Pulmonary artery endothelial cell (primary cell): ENCODE data around the gene RHBG. TPM values are rescaled to one million over a fixed set of nuclear protein-coding genes. Genes with fewer than 3 reads are reported as not detected.
"Not testable (repeated sequence)": the region's sequence is repeated elsewhere in the genome, so short reads cannot be mapped to it uniquely, and the experiment has no call there.

Source experiments
- DNase-seq: peaks from one replicate; pipeline ENCODE4 v3.0.0-alpha.2; 2011; ENCODE audit warnings: low read depth, low spot score
- total RNA-seq: library from RNA; depleted of rRNA; stranded (reverse); fragments of >200 nt; gene quantifications from 2 replicates; pipeline ENCODE4 v1.2.3, GENCODE V29; 2014

RHBG gene, protein sequence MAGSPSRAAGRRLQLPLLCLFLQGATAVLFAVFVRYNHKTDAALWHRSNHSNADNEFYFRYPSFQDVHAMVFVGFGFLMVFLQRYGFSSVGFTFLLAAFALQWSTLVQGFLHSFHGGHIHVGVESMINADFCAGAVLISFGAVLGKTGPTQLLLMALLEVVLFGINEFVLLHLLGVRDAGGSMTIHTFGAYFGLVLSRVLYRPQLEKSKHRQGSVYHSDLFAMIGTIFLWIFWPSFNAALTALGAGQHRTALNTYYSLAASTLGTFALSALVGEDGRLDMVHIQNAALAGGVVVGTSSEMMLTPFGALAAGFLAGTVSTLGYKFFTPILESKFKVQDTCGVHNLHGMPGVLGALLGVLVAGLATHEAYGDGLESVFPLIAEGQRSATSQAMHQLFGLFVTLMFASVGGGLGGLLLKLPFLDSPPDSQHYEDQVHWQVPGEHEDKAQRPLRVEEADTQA
- total RNA-seq, result not detected in 2 replicates

DNA sequence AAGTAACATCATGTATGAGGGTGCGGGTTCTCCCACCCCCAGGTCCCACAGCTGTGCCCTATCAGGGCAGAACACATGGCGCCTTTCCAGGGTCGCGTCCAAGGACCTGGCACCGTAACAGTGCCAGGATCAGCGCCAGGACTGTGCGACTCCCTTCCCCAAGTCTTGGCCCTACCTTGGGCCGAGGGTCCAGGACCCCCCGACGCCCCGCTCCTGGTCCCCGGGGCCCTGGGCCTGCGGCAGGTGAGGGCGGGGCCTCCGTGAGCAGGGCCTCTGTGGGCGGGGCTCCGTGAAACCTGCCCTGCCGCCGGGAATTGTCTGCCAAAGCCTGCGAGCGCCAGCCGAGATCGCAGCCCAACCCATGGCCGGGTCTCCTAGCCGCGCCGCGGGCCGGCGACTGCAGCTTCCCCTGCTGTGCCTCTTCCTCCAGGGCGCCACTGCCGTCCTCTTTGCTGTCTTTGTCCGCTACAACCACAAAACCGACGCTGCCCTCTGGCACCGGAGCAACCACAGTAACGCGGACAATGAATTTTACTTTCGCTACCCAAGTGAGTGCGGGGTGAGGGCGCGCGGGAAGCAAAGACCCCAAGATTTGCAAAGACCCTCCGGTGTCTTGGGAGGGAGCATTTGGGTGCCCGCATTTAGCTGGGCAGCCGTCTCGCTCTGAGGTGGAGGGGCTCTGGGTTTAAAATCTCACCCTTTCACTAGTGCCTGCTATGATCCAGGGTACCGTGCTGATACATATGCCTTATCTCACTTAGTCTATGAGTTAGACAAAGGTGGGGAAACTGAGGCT is at the start of gene RHBG:
Gene RHBG, plus strand, starts transcription at position 323 of the 796 bp plus-strand sequence. Its CDS starts 39 bp downstream, at position 362.
- no peak for DNase-seq

DNA sequence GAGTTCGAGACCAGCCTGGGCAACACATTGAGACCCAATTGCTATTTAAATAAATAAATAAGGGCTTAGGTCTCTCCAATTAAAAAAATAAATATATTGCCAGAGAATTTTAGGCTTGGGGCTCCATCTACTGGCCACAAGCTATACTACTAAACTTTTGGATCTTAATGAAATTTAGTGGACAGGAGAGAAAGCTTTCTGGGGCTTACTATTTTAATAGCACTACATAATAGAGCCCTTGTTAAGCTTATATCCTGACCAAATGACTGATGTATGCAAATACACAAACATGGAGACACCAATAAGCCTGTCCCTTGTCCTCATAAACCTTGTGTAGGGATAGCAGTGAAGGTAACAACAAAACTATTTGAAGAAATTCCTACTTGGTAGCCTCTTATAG is 49.3 kb upstream of the RHBG start:
- no peak for DNase-seq

DNA sequence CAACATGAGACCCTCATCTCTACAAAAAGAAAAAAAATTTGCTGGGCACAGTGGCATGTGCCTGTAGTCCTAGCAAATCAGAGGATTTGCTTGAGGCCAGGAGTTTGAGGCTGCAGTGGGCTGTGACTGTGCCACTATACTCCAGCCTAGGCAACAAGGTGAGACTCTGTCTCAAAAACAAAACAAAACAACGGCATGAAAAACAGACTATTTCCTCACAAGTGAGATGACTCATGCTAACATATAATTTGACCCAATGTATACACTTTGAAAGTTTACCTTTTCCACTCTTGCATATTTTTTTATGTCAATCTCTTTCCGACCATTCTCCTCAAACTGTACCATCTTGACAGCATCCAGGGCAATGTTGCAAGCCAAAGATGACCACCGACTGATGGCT is 48.5 kb upstream of the RHBG start:
- no peak for DNase-seq

DNA sequence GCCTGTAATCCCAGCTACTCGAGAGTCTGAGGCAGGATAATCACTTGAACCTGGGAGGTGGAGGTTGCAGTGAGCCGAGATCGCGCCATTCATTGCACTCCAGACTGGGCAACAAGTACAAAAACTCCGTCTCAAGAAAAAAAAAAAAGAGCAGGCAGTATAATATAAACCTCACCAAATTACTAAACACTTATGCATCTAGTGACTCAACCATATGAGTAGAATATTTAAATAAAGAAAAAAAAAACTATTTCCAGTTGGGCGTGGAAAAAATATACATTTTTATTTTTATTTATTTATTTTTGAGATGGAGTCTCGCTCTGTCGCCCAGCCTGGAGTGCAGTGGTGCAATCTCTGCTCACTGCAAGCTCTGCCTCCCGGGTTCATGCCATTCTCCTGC is 45.8 kb upstream of the RHBG start:
- DNase-seq, result not testable (repeated sequence)

DNA sequence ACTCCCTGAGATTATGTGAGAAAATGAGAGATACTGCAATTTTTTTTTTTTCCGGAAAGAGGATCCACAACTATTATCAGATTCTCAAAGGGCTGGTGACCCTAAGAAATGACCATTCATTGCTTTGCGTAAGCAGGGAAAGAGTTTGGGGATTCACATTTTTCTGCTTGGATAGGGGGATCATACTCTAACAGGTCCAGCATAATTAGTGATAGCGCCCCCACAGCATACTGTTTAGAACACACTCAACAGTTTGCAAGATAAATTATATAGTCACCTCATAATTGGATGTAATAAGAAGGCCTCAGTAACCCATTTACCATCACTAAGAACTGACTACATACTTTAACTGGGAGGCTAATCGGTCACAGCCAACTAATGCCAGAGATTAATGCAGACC is 32.8 kb upstream of the RHBG start:
- DNase-seq, result no peak

DNA sequence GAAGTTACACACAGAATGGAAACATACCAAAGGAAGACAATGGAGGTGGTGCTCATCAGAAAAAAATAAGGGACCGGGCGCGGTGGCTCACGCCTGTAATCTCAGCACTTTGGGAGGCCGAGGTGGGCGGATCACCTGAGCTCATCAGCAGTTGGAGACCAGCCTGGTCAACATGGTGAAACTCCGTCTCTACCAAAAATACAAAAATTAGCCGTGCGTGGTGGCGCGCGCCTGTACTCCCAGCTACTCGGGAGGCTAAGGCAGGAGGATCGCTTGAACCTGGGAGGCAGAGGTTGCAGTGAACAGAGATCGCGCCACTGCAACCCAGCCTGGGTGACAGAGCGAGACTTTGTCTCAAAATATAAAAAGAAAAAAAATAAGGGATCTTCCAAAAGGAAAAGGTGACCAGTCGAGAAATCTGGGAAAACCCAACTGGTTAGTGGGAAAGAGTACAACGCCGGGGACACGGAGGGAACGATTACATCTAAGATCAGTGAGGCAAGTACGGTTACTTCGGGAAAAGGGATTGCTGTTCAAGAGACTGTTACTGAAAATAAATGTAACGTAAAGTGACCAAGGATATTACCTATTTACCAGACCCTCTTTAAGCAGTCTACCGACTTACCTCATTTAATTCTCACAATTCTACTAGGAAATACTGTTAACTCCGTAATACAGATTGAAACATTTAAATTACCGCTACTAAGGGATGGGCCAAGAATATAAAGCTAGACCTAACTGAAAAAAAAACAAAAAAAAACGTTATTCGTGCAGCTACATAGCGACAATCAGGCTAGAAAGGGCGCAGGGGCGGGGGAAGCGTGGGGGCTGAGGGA is 31.7 kb upstream of the RHBG start:
- DNase-seq, result no peak

DNA sequence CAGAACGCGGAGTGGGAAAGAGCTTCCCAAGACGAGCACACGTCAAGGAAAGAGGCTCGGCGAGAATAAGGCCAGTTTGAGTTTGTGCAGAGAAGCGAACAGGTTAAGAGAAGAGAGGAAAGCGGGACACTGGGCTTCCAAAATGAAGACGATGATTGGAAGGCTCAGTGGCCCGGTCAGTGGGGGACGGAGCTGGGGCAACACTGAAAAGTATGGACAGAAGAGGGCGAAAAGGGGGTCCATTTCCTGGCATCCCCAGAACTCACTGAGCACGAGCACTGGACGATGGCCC is 31.2 kb upstream of the RHBG start:
- DNase-seq, result no peak

DNA sequence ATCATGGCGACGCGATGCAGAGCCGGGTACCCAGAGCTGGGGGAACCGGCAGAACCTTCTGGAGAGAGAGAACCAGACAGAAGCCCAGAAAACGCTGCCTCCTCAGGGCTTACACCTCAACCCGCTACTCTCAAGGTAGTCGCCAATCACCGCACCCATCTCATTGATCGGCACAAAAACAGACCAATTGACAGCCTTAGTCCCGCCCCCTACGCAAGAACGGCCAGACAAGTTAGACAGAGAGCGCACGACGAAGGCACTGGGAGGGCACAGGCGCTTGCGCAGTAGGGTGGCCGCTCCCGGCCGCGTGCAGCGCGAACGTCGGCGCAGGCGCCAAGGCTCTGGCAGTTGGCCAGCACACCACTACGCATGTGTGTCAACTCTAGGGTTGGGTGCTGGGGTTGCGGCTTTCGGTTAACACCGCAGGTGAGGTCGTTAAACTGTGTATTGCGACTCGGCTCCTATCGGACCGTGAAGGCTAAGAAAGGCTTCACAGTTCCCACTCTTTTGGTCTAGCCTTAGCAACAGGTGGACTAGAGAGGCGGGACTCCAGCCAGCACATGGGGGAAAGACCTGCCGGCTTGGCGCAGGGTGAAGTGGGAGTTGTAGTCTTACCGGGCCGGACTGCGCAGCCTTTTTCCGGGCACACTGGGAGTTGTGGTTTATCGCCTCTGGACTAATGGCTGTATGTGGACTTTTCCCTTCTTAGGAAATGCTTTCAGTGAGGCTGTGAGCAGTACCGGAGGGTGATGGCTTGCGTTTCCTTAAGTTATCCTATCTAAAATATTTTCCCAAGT is 30.6 kb upstream of the RHBG start, which contains the start of the genes CCT3 and TSACC:
Gene CCT3, minus strand, starts transcription at position 113 of the 797 bp plus-strand sequence. Its CDS starts 108 bp downstream, at position 5.
Gene TSACC, plus strand, starts transcription at position 347 of the 797 bp plus-strand sequence. CDS start 1,232 bp downstream, outside the sequence.
- DNase-seq, result peak; percentile 99

DNA sequence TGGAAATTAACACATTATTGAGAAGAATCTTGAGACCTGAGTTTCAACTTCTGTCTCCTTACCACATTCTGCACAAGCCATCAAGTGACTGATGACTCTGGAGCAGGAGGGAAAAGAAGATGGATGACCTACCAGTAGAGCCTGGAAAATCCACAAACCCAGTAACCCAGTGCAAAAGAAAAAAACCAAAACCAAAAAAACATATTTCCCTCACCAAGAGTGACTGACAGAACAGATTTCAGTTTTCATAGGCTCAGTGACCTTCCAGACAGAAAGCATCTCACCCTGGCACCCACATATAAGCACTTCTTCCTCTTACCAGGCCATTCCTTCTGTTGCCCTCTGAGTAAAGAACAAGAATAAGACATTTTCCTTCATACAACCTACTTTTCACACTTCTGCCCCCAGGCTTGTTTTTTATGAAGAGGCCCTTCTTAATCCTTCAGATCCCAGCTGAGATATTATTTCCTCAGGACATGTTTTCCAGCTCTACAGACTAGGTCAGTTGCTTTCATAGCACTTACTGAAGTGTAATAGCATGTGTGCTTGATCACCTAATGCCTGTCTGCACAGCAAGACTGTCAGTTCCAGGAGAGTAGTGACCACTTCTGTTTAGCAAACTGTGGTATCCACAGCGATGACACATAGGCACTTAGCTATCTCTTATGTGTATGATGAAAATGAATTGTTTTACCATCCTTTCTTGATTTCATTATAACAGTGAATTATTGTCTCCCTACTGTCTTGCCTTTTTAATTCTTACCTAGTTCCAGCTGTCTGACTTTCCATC is 26.6 kb upstream of the RHBG start:
- DNase-seq, result no peak

DNA sequence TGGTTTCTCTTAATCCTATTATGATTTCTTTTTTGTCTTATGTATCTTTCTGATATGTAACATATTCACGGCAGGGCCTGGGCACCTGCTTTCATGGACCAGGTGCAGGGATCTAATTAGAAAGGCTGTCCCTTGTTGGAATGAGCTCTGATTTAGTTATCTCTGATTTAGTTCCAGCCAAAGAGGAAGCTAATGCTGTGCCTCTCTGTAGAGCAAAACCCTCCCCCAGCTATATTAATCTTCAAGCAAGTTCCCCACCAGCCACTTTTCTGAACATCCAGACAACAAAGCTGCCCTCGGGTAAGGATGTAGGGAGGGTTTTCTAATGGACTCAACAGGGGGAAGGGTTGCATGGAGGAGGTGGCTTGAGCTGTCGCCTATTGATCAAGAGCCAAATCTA is 24.6 kb upstream of the RHBG start:
- no peak for DNase-seq

DNA sequence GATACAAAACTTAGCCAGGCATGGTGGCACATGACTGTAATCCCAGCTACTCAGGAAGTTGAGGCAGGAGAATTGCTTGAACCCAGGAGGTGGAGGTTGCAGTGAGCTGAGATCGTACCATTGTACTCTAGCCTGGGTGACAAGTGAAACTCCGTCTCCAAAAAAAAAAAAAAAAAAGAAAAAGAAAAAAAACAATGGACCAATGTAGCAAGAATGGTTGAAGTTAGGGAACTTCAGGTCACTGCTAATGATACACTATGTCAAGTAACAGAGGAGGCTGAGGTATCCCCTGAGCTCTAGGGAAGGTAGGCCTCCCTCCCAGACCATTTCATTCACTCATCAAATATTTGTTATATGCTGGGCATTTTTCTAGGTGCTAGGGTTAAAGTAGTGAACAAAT is 23.0 kb upstream of the RHBG start:
- not testable (repeated sequence) for DNase-seq

DNA sequence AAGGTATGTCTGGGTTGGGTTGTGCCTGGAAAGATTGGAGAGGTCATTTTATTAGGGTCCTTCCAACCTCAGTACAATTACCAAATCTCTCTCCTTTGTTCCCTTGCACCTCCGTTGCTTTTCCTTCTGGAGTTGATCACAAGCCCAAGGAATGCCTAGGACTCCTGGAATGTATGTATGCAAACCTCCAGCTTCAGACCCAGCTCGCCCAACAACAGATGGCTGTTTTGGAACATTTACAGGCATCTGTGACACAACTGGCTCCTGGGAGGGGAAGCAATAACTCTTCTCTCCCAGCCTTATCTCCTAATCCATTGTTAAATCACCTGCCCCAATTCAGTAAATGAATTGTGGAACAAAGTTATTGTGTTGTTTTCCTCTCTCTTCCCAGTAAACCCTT is 22.4 kb upstream of the RHBG start:
- DNase-seq, result no peak

DNA sequence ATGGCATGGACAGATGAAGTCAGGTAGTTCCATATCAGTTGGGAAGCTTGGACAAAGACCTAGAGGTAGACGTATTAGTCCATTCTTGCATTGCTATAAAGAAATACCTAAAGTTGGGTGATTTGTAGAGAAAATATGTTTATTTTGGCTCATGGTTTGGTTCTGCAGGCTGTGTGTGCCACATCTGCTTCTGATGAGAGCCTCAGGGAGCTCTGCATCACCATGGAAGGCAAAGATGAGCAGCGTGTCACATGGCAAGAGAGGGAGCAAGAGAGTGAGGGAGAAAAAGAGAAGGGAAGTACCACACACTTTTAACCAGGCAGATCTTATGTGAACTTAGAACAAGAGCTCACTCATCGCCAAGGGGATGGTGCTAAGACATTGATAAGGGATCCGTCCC is 21.7 kb upstream of the RHBG start:
- no peak for DNase-seq

DNA sequence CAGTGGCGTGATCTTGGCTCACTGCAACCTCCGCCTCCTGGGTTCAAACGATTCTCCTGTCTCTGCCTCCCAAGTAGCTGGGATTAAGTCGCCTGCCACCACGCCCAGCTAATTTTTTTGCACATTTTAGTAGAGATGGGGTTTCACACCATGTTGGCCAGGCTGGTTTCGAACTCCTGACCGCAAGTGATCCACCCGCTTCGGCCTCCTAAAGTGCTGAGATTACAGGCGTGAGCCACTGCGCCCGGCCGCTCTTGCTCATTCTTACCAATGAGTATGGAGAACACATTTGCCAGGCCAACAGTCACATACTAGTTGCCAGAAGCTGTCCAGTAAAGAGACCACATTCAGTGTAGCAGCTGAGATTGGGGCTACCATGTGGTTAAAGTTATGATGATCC is 16.5 kb upstream of the RHBG start:
- DNase-seq, result not testable (repeated sequence)

DNA sequence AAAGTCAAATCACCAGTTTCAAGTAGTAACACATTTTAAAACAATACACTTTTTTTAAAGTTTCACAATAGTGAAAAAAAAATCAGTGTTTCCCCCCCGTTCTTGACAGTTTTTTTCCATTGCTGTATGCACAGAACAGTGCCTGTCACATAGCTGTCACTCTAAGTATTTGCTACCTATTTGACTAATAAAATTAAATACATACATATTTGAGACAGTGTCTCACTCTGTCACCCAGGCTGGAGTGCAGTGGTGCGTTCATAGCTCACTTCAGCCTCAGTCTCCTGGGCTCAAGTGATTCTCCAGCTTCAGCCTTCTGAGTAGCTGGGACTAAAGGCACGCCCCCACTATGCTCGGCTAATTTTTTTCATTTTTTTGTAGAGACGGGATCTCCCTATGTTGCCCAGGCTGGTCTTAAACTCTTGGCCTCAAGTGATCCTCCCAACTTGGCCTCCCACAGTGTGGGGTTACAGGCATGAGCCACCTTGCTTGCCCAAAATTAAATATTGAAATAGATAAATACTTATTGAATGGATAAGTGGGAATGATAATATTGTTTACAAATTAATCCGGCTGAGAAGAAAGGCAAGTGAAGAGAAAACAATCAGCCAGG is 12.6 kb upstream of the RHBG start:
- no peak for DNase-seq

DNA sequence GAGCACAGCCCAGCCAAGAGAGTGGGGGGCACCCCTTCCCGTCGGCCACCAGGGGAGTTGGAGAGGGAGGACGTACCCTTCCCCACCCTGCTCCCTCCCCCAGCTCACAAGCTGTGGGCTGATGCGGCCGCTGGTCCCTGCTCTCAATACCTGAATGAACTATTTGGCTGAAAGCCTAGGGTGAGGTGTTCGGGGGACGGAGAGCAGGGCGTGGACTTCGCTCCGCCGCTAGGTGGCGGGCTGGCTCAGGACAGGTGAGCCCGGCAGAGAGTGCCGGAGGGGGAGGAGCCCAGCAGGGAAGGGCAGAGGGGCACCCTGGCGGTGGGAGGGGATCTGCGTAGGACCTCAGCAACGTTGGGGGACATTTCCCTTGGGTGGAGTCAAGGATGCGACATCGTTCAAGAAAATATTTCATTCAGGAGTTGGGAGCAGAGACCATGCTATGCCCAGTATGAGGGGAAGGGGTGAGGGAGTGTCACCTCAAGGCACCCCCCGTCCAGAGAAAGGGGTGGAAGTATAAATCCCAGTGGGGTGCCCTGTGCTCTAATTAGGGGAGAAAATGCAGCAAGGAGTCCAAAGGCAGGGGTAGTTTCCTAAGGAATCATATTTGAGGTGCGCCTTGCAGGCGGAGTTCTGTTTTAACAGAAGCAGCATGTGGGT is 12.0 kb upstream of the RHBG start:
- no peak for DNase-seq

DNA sequence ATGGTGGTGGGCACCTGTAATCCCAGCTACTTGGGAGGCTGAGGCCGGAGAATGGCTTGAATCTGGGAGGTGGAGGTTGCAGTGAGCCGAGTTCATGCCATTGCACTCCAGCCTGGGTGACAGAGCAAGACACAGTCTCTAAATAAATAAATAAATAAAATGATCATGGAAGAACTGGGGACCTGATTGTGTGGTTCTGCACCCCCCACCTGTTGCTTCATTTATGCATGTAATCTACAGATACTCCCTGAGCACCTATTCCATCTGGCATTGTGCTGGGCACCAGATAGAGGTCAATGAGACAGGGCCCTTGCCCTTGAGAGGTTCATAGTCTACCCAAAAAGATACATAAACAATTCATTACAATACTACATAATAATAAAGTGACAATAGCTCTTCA is 11.0 kb upstream of the RHBG start:
- DNase-seq, result no peak

DNA sequence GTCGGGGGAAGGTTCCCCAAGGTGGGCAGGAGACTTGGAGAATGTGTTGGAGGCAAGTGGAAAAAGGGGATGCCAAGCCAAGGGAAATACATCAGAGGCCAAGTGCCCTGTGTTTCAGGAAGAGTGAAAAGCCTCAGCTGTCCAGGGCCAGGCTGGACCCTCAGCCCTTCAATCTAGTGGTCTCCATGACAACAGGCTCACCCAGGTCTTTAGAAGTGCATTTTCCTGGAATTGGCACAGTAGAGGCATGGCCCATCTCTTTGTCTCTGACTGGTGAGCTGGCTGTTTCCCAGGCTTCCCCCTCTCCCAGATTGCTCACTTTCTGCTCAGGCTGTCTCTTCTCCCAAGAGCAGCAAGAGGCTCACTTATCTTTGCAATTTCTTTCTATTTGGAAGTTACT is 10.4 kb upstream of the RHBG start:
- DNase-seq, result no peak

DNA sequence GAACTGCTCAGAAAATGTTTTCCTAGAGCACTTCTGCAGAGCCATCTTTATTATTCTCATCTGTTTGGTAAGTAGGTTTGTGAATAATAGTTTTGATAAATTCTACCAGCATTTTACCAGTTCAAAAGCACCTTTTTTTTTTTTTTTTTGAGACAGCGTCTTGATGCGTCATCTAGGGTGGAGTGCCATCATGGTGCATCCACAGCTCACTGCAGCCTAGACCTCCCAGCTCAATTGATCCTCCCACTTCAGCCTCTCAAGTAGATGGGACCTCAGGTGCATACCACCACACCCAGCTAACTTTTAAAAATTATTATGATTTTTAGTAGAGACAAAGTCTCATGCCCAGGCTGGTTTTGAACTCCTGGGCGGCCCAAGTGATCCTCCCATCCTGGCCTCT is 9.8 kb upstream of the RHBG start:
- DNase-seq, result no peak
